HG02852 (cell line): ENCODE results near the gene FHDC1.

ENCODE experiments used
- ATAC-seq: cut with Tn5 transposase; IDR thresholded peaks from one replicate; pipeline ENCODE4 v1.9.1; 2021; ENCODE audit warnings: mild to moderate bottlenecking, moderate library complexity; ENCODE audit not compliant: unreplicated experiment

Gene FHDC1

GRCh38 chr4:153027866-153028265 is 91.7 kb downstream of the FHDC1 start:
- no peak for ATAC-seq

GRCh38 chr4:153028535-153028934 is 92.4 kb downstream of the FHDC1 start:
- no peak for ATAC-seq
